Panc1 (cell line): ENCODE measurements around the gene CYSRT1.

Experiments used
- CTCF ChIP-seq: fragments of 450-650 bp; IDR thresholded peaks from 2 replicates; pipeline ENCODE4 v1.5.1; 2017; ENCODE audit warnings: mild to moderate bottlenecking
- POLR2AphosphoS5 ChIP-seq: IDR thresholded peaks from 2 replicates; pipeline ENCODE4 v1.6.1; 2012; ENCODE audit warnings: mild to moderate bottlenecking, low read depth, low read length, moderate library complexity
- REST ChIP-seq, 2 experiments: IDR thresholded peaks; 2 replicates each; pipeline ENCODE4 v1.6.1; 2011 to 2012; ENCODE audit warnings: low read depth in 2 of 2, control low read depth in 1 of 2, low read length in 1 of 2, mild to moderate bottlenecking in 1 of 2, moderate library complexity in 1 of 2; ENCODE audit not compliant: insufficient read depth in 1 of 2
- SIN3A ChIP-seq: IDR thresholded peaks from 2 replicates; pipeline ENCODE4 v1.6.1; 2012; ENCODE audit warnings: low read depth, mild to moderate bottlenecking, low read length, moderate library complexity, borderline replicate concordance; ENCODE audit not compliant: insufficient read depth
- TCF7L2 ChIP-seq: IDR thresholded peaks from 2 replicates; pipeline ENCODE4 v1.6.1; 2011; ENCODE audit warnings: mild to moderate bottlenecking, low read depth, low read length, inconsistent platforms

- TF ChIP-seq CTCF (no peak), POLR2AphosphoS5 (no peak), REST (IDR thresholded peaks at IDR 0.05; ENCODE audit: insufficient read depth in 1 of 2, low read depth in 2 of 2, low read length in 1 of 2) (no peak), SIN3A (no peak), TCF7L2 (no peak)
Observed at GRCh38 chr9:137220317-137221094, 4.5 kb upstream of the CYSRT1 start.
